GM18517 (cell line): ENCODE results near the gene PLPPR2.
"Not testable (repeated sequence)": the region's sequence is repeated elsewhere in the genome, so short reads cannot be mapped to it uniquely, and the experiment has no call there.

Source experiments
- ATAC-seq: cut with Tn5 transposase; IDR thresholded peaks from one replicate; pipeline ENCODE4 v1.9.1; 2021; ENCODE audit warnings: mild to moderate bottlenecking, moderate library complexity; ENCODE audit not compliant: unreplicated experiment

The PLPPR2 gene

GRCh38 chr19:11367528-11367927 is 12.3 kb downstream of the PLPPR2 start:
- ATAC-seq: no peak

DNA sequence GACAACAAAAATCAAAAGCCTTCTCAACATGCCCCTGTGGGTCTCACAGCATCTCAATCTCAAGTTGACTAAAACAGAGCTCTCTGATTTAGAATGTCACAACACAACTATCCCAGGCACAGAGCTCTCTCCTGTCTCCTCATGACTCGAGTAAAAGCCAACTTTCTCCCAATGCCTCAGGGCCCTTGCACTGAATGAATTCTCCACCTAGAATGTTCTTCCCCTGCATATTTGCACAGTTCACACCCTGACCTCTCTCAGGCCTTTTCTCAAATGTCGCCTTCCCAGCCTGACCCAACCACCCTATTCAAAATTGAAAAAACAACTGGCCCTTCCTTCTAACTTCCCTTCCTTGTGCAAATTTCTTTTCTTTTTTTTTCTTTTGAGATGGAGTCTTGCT is 15.5 kb downstream of the PLPPR2 start:
- ATAC-seq: no peak

- no peak for ATAC-seq
Measured at GRCh38 chr19:11373166-11373884, 18.1 kb downstream of the PLPPR2 start.

GRCh38 chr19:11373885-11374432 is 18.7 kb downstream of the PLPPR2 start:
- no peak for ATAC-seq

GRCh38 chr19:11374433-11375142 is 19.4 kb downstream of the PLPPR2 start, which contains the start of gene SWSAP1:
Gene SWSAP1 (plus strand): TSS chr19:11374666. CDS start chr19:11374681, 15 bp downstream.
- peak; percentile 86 for ATAC-seq

DNA sequence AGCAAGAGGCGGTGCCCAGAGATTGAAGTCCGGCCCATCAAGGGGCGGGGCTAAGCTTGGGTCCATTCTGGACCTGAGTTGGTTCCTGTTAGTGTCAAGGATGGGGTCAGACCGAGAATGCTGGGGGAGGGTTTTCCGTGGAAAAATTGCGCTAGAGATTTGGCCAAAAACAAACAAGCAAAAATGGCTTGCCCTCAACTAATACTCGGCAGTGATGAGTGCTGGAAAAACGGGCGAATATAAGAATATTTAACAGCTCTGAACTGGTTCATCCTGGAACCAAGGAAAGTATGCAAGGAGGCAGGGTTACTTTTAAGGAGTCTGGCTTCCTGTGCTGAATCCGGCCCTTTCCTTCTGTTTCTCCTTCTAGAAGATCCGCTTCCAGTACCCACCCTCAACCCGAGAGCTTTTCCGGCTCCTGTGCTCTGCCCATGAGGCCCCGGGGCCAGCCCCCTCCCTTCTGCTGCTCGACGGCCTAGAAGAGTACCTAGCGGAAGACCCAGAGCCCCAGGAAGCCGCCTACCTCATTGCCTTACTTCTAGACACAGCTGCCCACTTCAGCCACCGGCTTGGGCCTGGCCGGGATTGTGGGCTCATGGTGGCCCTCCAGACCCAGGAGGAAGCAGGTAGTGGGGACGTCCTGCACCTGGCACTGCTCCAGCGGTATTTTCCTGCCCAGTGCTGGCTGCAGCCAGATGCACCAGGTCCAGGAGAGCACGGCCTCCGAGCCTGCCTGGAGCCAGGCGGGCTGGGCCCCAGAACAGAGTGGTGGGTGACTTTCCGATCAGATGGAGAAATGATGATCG is 20.1 kb downstream of the PLPPR2 start:
- ATAC-seq: peak; percentile 15

- no peak for ATAC-seq
Measured at GRCh38 chr19:11377237-11377636, 22.0 kb downstream of the PLPPR2 start.

GRCh38 chr19:11377756-11378155 is 22.5 kb downstream of the PLPPR2 start:
- no peak for ATAC-seq

GRCh38 chr19:11378319-11379189 is 23.3 kb downstream of the PLPPR2 start:
- ATAC-seq: no peak

- not testable (repeated sequence) for ATAC-seq
Measured at GRCh38 chr19:11379269-11379845, 24.1 kb downstream of the PLPPR2 start.

GRCh38 chr19:11379857-11380350 is 24.7 kb downstream of the PLPPR2 start:
- ATAC-seq: no peak

GRCh38 chr19:11380653-11381537 is 25.7 kb downstream of the PLPPR2 start:
- ATAC-seq: peak; percentile 79

GRCh38 chr19:11382898-11383705 is 27.9 kb downstream of the PLPPR2 start:
- no peak for ATAC-seq

- ATAC-seq: no peak
Measured at GRCh38 chr19:11383706-11384048, 28.4 kb downstream of the PLPPR2 start.

DNA sequence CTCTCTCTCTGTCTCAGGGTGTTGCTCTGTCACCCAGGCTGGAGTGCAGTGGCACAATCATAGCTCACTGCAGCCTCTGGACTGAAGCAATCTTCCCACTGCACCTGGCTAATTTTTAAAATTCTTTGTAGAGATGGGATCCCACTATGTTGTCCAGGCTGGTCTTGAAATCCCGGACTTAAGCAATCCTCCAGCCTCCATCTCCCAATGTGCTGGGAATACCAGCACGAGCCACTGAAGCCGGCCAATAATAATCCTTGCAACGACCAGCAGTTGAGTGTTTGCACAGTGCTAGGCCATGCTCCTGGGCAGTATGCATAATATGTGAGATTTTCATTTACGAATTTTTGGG is 29.5 kb downstream of the PLPPR2 start:
- ATAC-seq: no peak

GRCh38 chr19:11387162-11388034 is 32.2 kb downstream of the PLPPR2 start:
- ATAC-seq: no peak

- no peak for ATAC-seq
Measured at GRCh38 chr19:11390359-11390758, 35.1 kb downstream of the PLPPR2 start.
